Stimulated activated CD4-positive, alpha-beta T cell treated with anti-CD3 and anti-CD28 coated beads, Interleukin-12 subunit alpha, Interleukin-12 subunit beta, amount 100 ng/mL, for 48 hours (primary cell): Measurements from ENCODE around the gene FAM107B.

ENCODE experiments used
- DNase-seq, 3 donors: peaks; one replicate each; pipeline ENCODE4 v3.0.0-alpha.2; 2020; ENCODE audit warnings: low read depth in 2 of 3, low spot score in 1 of 3

FAM107B gene

DNA sequence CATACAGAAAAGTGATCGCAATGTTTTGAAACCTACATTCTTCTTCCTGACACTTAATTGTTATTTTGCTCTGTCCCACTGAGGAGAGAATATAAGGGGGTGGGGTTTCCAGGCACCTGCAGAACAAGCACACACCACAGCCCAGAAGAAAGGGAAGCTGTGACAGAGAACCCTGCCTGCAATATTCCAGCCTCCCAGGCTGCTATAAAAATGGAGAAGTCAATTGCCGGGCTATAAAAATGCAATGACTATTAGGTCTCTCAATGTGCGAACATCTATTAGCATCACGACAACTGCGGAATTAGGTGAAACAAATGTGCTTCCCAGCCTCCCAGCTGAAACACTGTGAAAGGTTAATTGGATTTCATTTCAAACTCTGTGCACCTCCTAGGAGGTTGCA, 298.7 kb downstream of the FAM107B start:
- no peak for DNase-seq

DNA sequence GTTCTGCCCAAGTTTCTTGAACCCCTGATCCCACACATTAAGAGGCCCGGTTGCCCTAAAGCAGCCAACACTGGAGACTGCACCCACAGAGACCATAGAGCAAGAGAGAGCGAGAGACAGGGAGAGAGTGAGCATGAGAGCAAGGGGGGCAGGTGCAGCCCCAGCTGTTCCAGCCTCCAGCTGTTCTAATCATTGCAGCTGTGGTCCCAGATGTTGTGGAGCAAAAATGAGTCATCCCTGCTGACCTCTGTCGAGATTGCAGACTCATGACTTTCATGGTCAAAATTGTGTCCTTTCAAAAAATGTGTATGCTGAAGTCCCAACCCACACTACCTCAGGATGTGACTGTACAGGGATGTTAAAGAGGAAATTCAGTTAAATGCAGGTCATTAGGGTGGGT, 300.0 kb downstream of the FAM107B start:
- no peak for DNase-seq

DNA sequence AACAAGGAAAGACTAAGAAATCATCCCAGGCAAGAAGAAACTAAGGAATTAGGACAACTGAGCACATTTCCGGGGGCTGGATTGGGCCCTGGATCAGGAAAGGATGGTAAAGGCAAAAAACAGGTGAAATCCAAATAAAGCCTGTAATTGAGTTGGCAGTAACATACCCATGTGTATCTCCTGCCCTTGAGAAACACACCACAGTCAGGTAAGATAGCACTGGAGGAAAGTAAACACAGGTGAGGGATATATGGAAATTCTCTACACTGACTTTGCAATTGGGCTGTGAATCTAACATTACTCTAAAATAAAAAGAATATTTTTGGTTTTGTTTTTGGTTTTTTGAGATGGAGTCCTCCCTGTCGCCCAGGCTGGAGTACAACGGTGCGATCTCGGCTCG, 303.8 kb downstream of the FAM107B start:
- DNase-seq = no peak

DNA sequence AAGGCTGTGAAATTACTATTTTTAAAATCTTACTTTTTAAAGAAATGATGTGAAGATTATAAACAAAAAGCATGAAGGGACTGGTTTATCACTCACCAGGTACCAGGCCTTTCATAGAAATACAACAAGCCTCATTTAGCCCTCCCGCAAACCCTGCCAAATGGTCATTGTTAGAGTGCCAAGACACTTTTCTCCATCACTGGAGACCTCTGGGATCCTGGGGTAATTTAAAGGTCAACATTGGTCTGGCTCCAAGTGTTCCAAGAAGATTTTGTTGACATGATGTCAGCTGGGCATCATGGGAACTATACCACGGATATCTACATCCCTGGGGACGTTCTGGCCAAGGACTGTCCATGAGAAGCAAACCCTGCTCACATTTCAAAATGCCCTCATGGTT, 306.0 kb downstream of the FAM107B start:
- DNase-seq = no peak
